ENCODE data around the gene GATM.

GATM gene

DNA sequence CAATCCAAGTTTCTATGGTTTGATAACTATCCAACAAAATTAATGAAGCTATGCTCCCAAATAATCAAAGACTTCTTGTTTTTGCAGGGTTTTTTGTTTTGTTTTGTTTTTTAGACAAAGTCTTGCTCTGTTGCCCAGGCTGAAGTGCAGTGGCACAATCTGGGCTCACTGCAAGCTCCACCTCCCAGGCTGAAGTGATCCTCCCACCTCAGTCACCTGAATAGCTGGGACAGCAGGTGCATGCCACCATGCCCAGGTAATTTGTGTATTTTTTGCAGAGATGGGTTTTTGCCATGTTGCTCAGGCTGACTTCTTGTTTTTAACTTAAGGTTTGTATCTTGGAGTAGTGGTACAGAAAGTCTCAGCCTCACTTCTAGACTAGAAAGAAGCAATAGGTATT is 11.0 kb upstream of the GATM start:
- H3K4me1 ChIP-seq (ENCODE audit: insufficient read depth, low read length, poor library complexity, severe bottlenecking): no peaks in the 10 kb centered on the region
- no peaks in the 10 kb centered on the region for H3F3A ChIP-seq (ENCODE audit: low read depth)
- H3K36me3 ChIP-seq (ENCODE audit: insufficient read depth, low read length): no peaks in the 10 kb centered on the region
- peaks cover 20% of the 10 kb centered on the region for H3K27me3 ChIP-seq (ENCODE audit: insufficient read depth, low read length, poor library complexity, severe bottlenecking)
- no peak for TF ChIP-seq EZH2phosphoT487 (IDR thresholded peaks at IDR 0.05; ENCODE audit: borderline replicate concordance)
- TF ChIP-seq, protein P1, sequence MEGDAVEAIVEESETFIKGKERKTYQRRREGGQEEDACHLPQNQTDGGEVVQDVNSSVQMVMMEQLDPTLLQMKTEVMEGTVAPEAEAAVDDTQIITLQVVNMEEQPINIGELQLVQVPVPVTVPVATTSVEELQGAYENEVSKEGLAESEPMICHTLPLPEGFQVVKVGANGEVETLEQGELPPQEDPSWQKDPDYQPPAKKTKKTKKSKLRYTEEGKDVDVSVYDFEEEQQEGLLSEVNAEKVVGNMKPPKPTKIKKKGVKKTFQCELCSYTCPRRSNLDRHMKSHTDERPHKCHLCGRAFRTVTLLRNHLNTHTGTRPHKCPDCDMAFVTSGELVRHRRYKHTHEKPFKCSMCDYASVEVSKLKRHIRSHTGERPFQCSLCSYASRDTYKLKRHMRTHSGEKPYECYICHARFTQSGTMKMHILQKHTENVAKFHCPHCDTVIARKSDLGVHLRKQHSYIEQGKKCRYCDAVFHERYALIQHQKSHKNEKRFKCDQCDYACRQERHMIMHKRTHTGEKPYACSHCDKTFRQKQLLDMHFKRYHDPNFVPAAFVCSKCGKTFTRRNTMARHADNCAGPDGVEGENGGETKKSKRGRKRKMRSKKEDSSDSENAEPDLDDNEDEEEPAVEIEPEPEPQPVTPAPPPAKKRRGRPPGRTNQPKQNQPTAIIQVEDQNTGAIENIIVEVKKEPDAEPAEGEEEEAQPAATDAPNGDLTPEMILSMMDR (conservative IDR thresholded peaks at IDR 0.05; ENCODE audit: low read length): no peak
- no peaks in the 10 kb centered on the region for H3K9me3 ChIP-seq (ENCODE audit: insufficient read depth, low read depth, low read length)
- H3K79me2 ChIP-seq (ENCODE audit: insufficient read depth, low read length): no peaks in the 10 kb centered on the region
- H2AFZ ChIP-seq (ENCODE audit: low read length): no peak overlapping the region
- H3K9ac ChIP-seq (ENCODE audit: low read depth, low read length, poor library complexity, severe bottlenecking): no peak overlapping the region
- no peaks in the 10 kb centered on the region for H4K20me1 ChIP-seq (ENCODE audit: insufficient read depth, low read length, poor library complexity, severe bottlenecking)
- no peak overlapping the region for H3K4me2 ChIP-seq (ENCODE audit: low read depth, low read length, poor library complexity, severe bottlenecking)
- H3K4me3 ChIP-seq (ENCODE audit: low read length, poor library complexity, severe bottlenecking): no peak overlapping the region
- H3K9me2 ChIP-seq (replicated peaks; ENCODE audit: low read depth, low read length): no peaks in the 10 kb centered on the region

DNA sequence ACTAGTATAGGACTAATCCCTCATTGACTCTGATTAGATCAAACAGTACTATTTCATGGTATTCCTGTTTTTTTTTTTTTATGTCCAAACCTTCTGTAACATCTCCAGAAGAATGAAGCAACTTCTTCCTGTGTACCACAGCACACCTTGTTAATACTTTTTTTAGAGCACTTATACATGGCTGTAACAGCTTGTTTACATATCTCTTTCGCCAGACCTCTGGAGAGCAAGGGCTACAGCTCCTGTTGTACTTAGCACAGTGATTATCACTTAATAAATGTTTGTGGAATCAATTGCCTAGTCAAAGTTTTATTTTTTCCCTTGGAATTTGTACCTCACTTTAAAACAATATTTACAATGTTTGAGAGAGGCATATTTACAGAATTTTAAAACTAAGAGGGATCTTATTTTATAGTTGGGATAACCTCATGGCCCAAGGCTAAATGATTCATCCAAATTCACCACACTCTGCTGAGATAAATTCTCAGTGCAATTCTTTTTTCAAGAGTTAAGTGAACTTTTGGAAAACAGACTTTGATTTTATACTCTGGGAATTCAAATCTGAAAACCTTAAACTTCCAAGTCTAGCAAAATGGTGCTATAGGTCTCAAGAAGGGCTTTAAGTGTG is 9.2 kb upstream of the GATM start:
- no peaks in the 10 kb centered on the region for H3K9me3 ChIP-seq (ENCODE audit: insufficient read depth, low read depth, low read length)
- H2AFZ ChIP-seq (ENCODE audit: low read length): no peak overlapping the region
- H3K79me2 ChIP-seq (ENCODE audit: insufficient read depth, low read length): no peaks in the 10 kb centered on the region
- H3K9me2 ChIP-seq (replicated peaks; ENCODE audit: low read depth, low read length): no peaks in the 10 kb centered on the region
- H3F3A ChIP-seq (ENCODE audit: low read depth): no peaks in the 10 kb centered on the region
- H3K4me1 ChIP-seq (ENCODE audit: insufficient read depth, low read length, poor library complexity, severe bottlenecking): no peaks in the 10 kb centered on the region
- peaks cover 20% of the 10 kb centered on the region for H3K27me3 ChIP-seq (ENCODE audit: insufficient read depth, low read length, poor library complexity, severe bottlenecking)
- no peak overlapping the region for H3K4me2 ChIP-seq (ENCODE audit: low read depth, low read length, poor library complexity, severe bottlenecking)
- TF ChIP-seq EZH2phosphoT487 (IDR thresholded peaks at IDR 0.05; ENCODE audit: borderline replicate concordance): no peak
- TF ChIP-seq, protein P1 (conservative IDR thresholded peaks at IDR 0.05; ENCODE audit: low read length): no peak
- no peak overlapping the region for H3K4me3 ChIP-seq (ENCODE audit: low read length, poor library complexity, severe bottlenecking)
- H3K36me3 ChIP-seq (ENCODE audit: insufficient read depth, low read length): no peaks in the 10 kb centered on the region
- no peaks in the 10 kb centered on the region for H4K20me1 ChIP-seq (ENCODE audit: insufficient read depth, low read length, poor library complexity, severe bottlenecking)
- no peak overlapping the region for H3K9ac ChIP-seq (ENCODE audit: low read depth, low read length, poor library complexity, severe bottlenecking)

DNA sequence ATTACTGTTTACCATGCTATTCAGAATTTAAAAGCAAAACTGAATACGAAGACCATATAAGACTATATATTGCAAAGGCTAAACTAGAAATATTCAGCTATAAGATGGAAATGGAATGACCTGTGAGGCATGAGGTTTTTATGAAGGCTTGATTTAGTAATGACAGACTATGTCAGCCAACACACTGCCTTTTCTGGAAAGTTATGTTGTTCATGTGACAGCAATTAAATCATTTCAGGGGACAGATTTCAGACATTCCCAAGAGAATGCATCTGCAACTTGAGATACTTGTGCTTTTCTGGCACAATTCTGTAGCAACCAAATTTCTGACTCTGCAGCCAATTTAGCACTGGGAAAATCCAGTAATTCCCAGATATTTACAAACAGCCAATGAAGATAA is 8.6 kb upstream of the GATM start:
- no peak for TF ChIP-seq EZH2phosphoT487 (IDR thresholded peaks at IDR 0.05; ENCODE audit: borderline replicate concordance)
- TF ChIP-seq, protein P1 (conservative IDR thresholded peaks at IDR 0.05; ENCODE audit: low read length): no peak
- H3K4me2 ChIP-seq (ENCODE audit: low read depth, low read length, poor library complexity, severe bottlenecking): no peak overlapping the region

More for the DNA sequence above, 8.6 kb upstream of the GATM start:
- H3K9me2 ChIP-seq (replicated peaks; ENCODE audit: low read depth, low read length): no peaks in the 10 kb centered on the region
- H2AFZ ChIP-seq (ENCODE audit: low read length): no peak overlapping the region
- no peaks in the 10 kb centered on the region for H3K4me1 ChIP-seq (ENCODE audit: insufficient read depth, low read length, poor library complexity, severe bottlenecking)
- H3K4me3 ChIP-seq (ENCODE audit: low read length, poor library complexity, severe bottlenecking): no peak overlapping the region
- H3K27me3 ChIP-seq (ENCODE audit: insufficient read depth, low read length, poor library complexity, severe bottlenecking): peaks cover 20% of the 10 kb centered on the region
- H3F3A ChIP-seq (ENCODE audit: low read depth): no peaks in the 10 kb centered on the region
- no peaks in the 10 kb centered on the region for H4K20me1 ChIP-seq (ENCODE audit: insufficient read depth, low read length, poor library complexity, severe bottlenecking)
- no peaks in the 10 kb centered on the region for H3K36me3 ChIP-seq (ENCODE audit: insufficient read depth, low read length)
- no peaks in the 10 kb centered on the region for H3K9me3 ChIP-seq (ENCODE audit: insufficient read depth, low read depth, low read length)
- H3K79me2 ChIP-seq (ENCODE audit: insufficient read depth, low read length): no peaks in the 10 kb centered on the region
- no peak overlapping the region for H3K9ac ChIP-seq (ENCODE audit: low read depth, low read length, poor library complexity, severe bottlenecking)

Data from Loucy (cell line).